DND-41 (cell line): ENCODE data around the gene RSPH3.
"Not testable (repeated sequence)": the region's sequence is repeated elsewhere in the genome, so short reads cannot be mapped to it uniquely, and the experiment has no call there.

Experiments
- ATAC-seq: fragments of 200-7000 bp; cut with Tn5 transposase; 3 replicates; pipeline ENCODE4 v1.9.1; 2021; ENCODE audit warnings: low read depth; ENCODE audit not compliant: insufficient read depth
- DNase-seq: peaks from one replicate; pipeline ENCODE4 v3.0.0-alpha.2; 2020
- H2AFZ ChIP-seq: 2 replicates; pipeline ENCODE4 v1.6.0; 2012; ENCODE audit warnings: low read depth, low read length
- H3K27ac ChIP-seq: 2 replicates; pipeline ENCODE4 v1.5.1; 2012; ENCODE audit warnings: low read length, inconsistent platforms
- H3K27me3 ChIP-seq: fragments of 200-600 bp; sonication (generic); 2 replicates; pipeline ENCODE4 v1.6.0; 2012; ENCODE audit warnings: low read length, mild to moderate bottlenecking, inconsistent platforms; ENCODE audit not compliant: insufficient read depth, poor library complexity
- H3K36me3 ChIP-seq: 2 replicates; pipeline ENCODE4 v1.5.1; 2012; ENCODE audit warnings: low read length, inconsistent platforms; ENCODE audit not compliant: insufficient read depth
- H3K4me1 ChIP-seq: 2 replicates; pipeline ENCODE4 v1.5.1; 2012; ENCODE audit warnings: mild to moderate bottlenecking, low read length; ENCODE audit not compliant: insufficient read depth
- H3K4me2 ChIP-seq: 2 replicates; pipeline ENCODE4 v1.6.0; 2012; ENCODE audit warnings: mild to moderate bottlenecking, moderate library complexity, low read length, inconsistent platforms; ENCODE audit not compliant: insufficient read depth
- H3K4me3 ChIP-seq, 2 experiments: fragments of 200-600 bp in 1 of 2; shearing (Covaris generic) in 1 of 2; 2 replicates each; pipeline ENCODE4 v1.5.1; 2012 to 2016; ENCODE audit warnings: inconsistent platforms in 2 of 2, low read length in 2 of 2, mild to moderate bottlenecking in 2 of 2, low read depth in 1 of 2, moderate library complexity in 1 of 2
- H3K79me2 ChIP-seq: 2 replicates; pipeline ENCODE4 v1.6.0; 2012; ENCODE audit warnings: low read length, inconsistent platforms; ENCODE audit not compliant: insufficient read depth
- H3K9ac ChIP-seq: 2 replicates; pipeline ENCODE4 v1.6.0; 2012; ENCODE audit warnings: low read depth, mild to moderate bottlenecking, inconsistent platforms, low read length, moderate library complexity
- H3K9me3 ChIP-seq: 2 replicates; pipeline ENCODE4 v1.5.1; 2012; ENCODE audit warnings: low read length, moderate library complexity, mild to moderate bottlenecking, inconsistent platforms; ENCODE audit not compliant: insufficient read depth, severe bottlenecking
- H4K20me1 ChIP-seq: 2 replicates; pipeline ENCODE4 v1.6.0; 2012; ENCODE audit warnings: low read length; ENCODE audit not compliant: insufficient read depth
- EZH2 ChIP-seq: IDR thresholded peaks from 3 replicates; pipeline ENCODE4 v1.6.1; 2012; ENCODE audit warnings: borderline replicate concordance, low read depth, mild to moderate bottlenecking, moderate library complexity, low read length, inconsistent platforms; ENCODE audit not compliant: severe bottlenecking
- TF ChIP-seq, protein P1 (sequence below): IDR thresholded peaks from 2 replicates; pipeline ENCODE4 v1.5.1; 2012; ENCODE audit warnings: borderline replicate concordance, low read length, moderate library complexity, mild to moderate bottlenecking; ENCODE audit not compliant: poor library complexity, severe bottlenecking; ENCODE audit errors: extremely low read depth

RSPH3 gene

DNA sequence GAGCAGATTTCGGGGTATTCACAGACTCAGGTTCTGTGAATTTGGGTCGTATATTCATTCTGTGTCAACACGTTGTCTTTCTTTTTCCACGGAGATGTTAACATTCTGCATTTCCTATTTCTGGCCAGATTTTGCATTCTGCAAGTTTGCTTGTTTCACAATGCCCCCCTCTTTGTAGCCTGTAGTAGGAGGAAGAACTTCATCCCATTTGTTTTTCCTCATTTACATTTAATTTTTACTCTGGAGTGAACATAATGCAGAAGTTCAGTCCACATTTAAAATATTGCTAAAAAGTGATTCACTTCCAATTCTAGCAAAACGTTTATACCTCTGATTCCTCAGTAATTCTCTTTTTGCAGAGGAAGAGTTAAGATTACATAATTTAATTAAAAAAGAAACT is 31.8 kb upstream of the RSPH3 start:
- no peak overlapping the region for H3K27ac ChIP-seq
- no peaks in the 10 kb centered on the region for H3K27me3 ChIP-seq
- no peaks in the 10 kb centered on the region for H3K9me3 ChIP-seq
- no peak overlapping the region for H2AFZ ChIP-seq
- no peak overlapping the region for H3K9ac ChIP-seq
- H4K20me1 ChIP-seq = peaks cover 5% of the 10 kb centered on the region; the same call in 1 of the 2 replicates
- no peak for TF ChIP-seq EZH2
- TF ChIP-seq, protein P1, sequence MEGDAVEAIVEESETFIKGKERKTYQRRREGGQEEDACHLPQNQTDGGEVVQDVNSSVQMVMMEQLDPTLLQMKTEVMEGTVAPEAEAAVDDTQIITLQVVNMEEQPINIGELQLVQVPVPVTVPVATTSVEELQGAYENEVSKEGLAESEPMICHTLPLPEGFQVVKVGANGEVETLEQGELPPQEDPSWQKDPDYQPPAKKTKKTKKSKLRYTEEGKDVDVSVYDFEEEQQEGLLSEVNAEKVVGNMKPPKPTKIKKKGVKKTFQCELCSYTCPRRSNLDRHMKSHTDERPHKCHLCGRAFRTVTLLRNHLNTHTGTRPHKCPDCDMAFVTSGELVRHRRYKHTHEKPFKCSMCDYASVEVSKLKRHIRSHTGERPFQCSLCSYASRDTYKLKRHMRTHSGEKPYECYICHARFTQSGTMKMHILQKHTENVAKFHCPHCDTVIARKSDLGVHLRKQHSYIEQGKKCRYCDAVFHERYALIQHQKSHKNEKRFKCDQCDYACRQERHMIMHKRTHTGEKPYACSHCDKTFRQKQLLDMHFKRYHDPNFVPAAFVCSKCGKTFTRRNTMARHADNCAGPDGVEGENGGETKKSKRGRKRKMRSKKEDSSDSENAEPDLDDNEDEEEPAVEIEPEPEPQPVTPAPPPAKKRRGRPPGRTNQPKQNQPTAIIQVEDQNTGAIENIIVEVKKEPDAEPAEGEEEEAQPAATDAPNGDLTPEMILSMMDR = no peak
- H3K4me1 ChIP-seq = no peaks in the 10 kb centered on the region
- DNase-seq (no peak), ATAC-seq (no peak)
- H3K4me2 ChIP-seq = no peak overlapping the region
- peaks cover 20% of the 10 kb centered on the region for H3K36me3 ChIP-seq
- no peaks in the 10 kb centered on the region for H3K79me2 ChIP-seq
- no peak overlapping the region for H3K4me3 ChIP-seq

DNA sequence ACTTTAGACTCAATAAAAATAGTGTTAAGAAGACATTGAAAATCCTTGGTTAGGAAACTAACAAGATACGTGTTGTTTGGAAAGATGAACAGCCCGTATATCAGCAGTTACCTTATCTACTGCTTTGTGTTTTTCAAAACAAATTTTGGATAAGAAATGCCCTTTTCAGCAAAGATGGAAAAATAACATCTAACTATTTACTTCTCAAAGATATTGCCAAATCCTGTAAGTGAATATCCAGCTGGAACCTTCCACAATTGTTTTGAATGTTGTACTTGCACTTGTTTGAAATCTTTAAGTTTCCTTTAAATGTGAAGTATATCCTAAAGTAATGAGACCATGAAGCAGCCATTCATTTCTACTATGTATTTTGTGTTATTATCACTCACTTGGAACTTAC is 30.2 kb upstream of the RSPH3 start:
- H3K4me2 ChIP-seq = no peak overlapping the region
- no peak overlapping the region for H3K9ac ChIP-seq
- TF ChIP-seq, protein P1 = no peak
- no peak for TF ChIP-seq EZH2
- no peak overlapping the region for H3K4me3 ChIP-seq
- H3K9me3 ChIP-seq = peaks cover 1% of the 10 kb centered on the region
- no peaks in the 10 kb centered on the region for H3K79me2 ChIP-seq
- H3K27ac ChIP-seq = no peak overlapping the region
- no peaks in the 10 kb centered on the region for H3K4me1 ChIP-seq
- peaks cover 3% of the 10 kb centered on the region; the same call in 1 of the 2 replicates for H3K36me3 ChIP-seq
- no peak overlapping the region for H2AFZ ChIP-seq
- ATAC-seq (no peak), DNase-seq (no peak)
- no peaks in the 10 kb centered on the region for H3K27me3 ChIP-seq
- H4K20me1 ChIP-seq = no peaks in the 10 kb centered on the region

DNA sequence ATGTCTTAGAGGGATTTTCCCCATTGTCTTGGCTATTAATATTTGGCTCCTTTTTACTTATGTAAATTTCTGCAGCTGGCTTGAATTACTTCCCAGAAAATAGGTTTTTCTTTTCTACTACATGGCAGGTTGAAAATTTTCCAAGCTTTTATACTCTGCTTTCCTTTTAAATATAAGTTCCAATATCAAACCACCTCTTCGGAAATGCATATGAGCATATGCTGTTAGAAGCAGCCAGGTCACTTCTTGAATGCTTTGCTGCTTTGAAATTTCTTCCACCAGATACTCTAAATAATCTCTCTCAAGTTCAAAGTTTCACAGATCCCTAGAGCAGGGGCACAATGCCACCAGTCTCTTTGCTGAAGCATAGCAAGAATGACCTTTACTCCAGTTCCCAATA is 25.2 kb upstream of the RSPH3 start:
- not testable (repeated sequence) for H3K36me3 ChIP-seq, DNase-seq, H3K27ac ChIP-seq, H3K4me1 ChIP-seq, H3K4me2 ChIP-seq, H4K20me1 ChIP-seq, H3K27me3 ChIP-seq, H3K4me3 ChIP-seq, ATAC-seq, H3K9ac ChIP-seq, H2AFZ ChIP-seq, H3K79me2 ChIP-seq, H3K9me3 ChIP-seq

DNA sequence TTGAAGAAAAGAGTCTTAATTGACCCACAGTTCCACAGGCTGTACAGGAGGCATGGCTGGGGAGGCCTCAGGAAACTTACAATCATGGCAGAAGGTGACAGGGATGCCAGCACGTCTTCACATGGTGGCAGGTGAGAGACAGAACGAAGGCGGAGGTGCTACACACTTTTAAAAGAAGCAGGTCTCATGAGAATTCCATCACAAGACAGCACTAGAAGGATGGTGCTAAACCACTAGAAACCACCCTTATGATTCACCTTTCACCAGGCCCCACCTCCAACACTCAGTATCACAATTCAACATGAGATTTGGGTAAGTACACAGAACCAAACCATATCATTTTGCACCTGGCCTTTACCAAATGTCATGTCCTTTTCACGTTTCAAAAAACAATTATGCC is 23.9 kb upstream of the RSPH3 start:
- no peak for ATAC-seq
- Histone ChIP-seq H3K27ac (no peak overlapping the region), H3K9me3 (peaks cover 9% of the 10 kb centered on the region), H3K36me3 (no peaks in the 10 kb centered on the region), H3K4me2 (no peak overlapping the region), H3K9ac (no peak overlapping the region), H2AFZ (no peak overlapping the region), H4K20me1 (no peaks in the 10 kb centered on the region), H3K27me3 (no peaks in the 10 kb centered on the region), H3K79me2 (no peaks in the 10 kb centered on the region), H3K4me3 (no peak overlapping the region), H3K4me1 (no peaks in the 10 kb centered on the region)
- DNase-seq = no peak
- TF ChIP-seq, protein P1 = no peak
- TF ChIP-seq EZH2 = no peak
